Lung (tissue), 12 donors: Measurements from ENCODE around the gene SLC26A9. TPM values are rescaled to one million over a fixed set of nuclear protein-coding genes. Genes with fewer than 3 reads are reported as not detected.

ENCODE experiments used
- ATAC-seq: fragments of 200-7000 bp; cut with Tn5 transposase; one replicate; pipeline ENCODE4 v1.9.1; 2020; ENCODE audit warnings: moderate number of reproducible peaks; ENCODE audit not compliant: insufficient read depth, low FRiP score
- DNase-seq, 3 donors: peaks; one replicate each; pipeline ENCODE4 v3.0.0-alpha.2; 2013 to 2017
- H3K27ac ChIP-seq, 2 donors: one replicate each; pipeline ENCODE4 v1.5.1; 2013; ENCODE audit warnings: mild to moderate bottlenecking in 2 of 2, moderate library complexity in 2 of 2, control low read depth in 1 of 2, inconsistent platforms in 1 of 2, low read depth in 1 of 2, low read length in 1 of 2
- H3K27me3 ChIP-seq, 3 donors: one replicate each; pipeline ENCODE4 v1.5.1; 2013; ENCODE audit warnings: low read length in 2 of 3; ENCODE audit not compliant: control insufficient read depth in 3 of 3, insufficient read depth in 3 of 3
- H3K36me3 ChIP-seq, 4 donors: one replicate each; pipeline ENCODE4 v1.5.1; 2013; ENCODE audit warnings: low read length in 4 of 4, mild to moderate bottlenecking in 1 of 4, moderate library complexity in 1 of 4; ENCODE audit not compliant: control insufficient read depth in 4 of 4, insufficient read depth in 4 of 4
- H3K4me1 ChIP-seq, 5 donors: one replicate each; pipeline ENCODE4 v1.5.1; 2013; ENCODE audit warnings: low read length in 5 of 5, mild to moderate bottlenecking in 2 of 5, moderate library complexity in 1 of 5; ENCODE audit not compliant: control insufficient read depth in 5 of 5, insufficient read depth in 5 of 5
- H3K4me3 ChIP-seq: one replicate; pipeline ENCODE4 v1.5.1; 2013; ENCODE audit warnings: mild to moderate bottlenecking, control low read depth, moderate library complexity
- H3K9ac ChIP-seq, 2 donors: one replicate each; pipeline ENCODE4 v1.5.1; 2013; ENCODE audit warnings: low read length in 2 of 2, control low read depth in 1 of 2; ENCODE audit not compliant: insufficient read depth in 1 of 2
- H3K9me3 ChIP-seq, 4 donors: one replicate each; pipeline ENCODE4 v1.5.1; 2013; ENCODE audit warnings: low read length in 3 of 4, mild to moderate bottlenecking in 1 of 4, moderate library complexity in 1 of 4; ENCODE audit not compliant: control insufficient read depth in 4 of 4, insufficient read depth in 3 of 4
- CTCF ChIP-seq: IDR thresholded peaks from 2 replicates; pipeline ENCODE4 v1.5.1; 2012; ENCODE audit warnings: mild to moderate bottlenecking; ENCODE audit errors: control extremely low read depth, extremely low read depth
- WGBS, 2 donors: extraction: QIAGEN DNeasy Blood & Tissue Kit; methylation state at CpG; one replicate each; pipeline ENCODE4 v1.1.7; 2013; 5-methylcytosine and 5-hydroxymethylcytosine counted together
- polyA plus RNA-seq, 2 donors: library from polyadenylated mRNA; stranded (reverse); fragments of 200-250 nt; gene quantifications; one replicate each; pipeline ENCODE4 v1.2.1, GENCODE V29; 2013
- total RNA-seq, 2 donors: library from RNA; depleted of rRNA in 1 of 2; stranded (reverse); fragments of >200 nt in 1 of 2; gene quantifications; one replicate each; pipeline ENCODE4 v1.2.1, GENCODE V29; 2014 to 2021
- donor health status: control.
- donor health status: control.
- donor health status: Bipolar disorder and iron deficiency.
- donor health status: healthy.
- donor health status: DM: yes; HTN: yes; CAD: no.

SLC26A9 gene
- total and polyA plus RNA-seq, 4 donors: 0.14 to 30.3 (median 15.8) TPM

GRCh38 chr1:205924460-205924790 lies 18.8 kb downstream of the SLC26A9 start:
- H3K36me3 ChIP-seq: no peaks in the 10 kb centered on the region
- no peak for ATAC-seq
- peaks cover 0 to 13% (median 7%) of the 10 kb centered on the region in 5 donors for H3K4me1 ChIP-seq
- TF ChIP-seq CTCF: no peak
- no peaks in the 10 kb centered on the region for H3K27me3 ChIP-seq
- no peak overlapping the region for H3K27ac ChIP-seq
- no peak for DNase-seq
- no peak overlapping the region for H3K9ac ChIP-seq
- no peak overlapping the region for H3K4me3 ChIP-seq
- no peaks in the 10 kb centered on the region for H3K9me3 ChIP-seq

DNA sequence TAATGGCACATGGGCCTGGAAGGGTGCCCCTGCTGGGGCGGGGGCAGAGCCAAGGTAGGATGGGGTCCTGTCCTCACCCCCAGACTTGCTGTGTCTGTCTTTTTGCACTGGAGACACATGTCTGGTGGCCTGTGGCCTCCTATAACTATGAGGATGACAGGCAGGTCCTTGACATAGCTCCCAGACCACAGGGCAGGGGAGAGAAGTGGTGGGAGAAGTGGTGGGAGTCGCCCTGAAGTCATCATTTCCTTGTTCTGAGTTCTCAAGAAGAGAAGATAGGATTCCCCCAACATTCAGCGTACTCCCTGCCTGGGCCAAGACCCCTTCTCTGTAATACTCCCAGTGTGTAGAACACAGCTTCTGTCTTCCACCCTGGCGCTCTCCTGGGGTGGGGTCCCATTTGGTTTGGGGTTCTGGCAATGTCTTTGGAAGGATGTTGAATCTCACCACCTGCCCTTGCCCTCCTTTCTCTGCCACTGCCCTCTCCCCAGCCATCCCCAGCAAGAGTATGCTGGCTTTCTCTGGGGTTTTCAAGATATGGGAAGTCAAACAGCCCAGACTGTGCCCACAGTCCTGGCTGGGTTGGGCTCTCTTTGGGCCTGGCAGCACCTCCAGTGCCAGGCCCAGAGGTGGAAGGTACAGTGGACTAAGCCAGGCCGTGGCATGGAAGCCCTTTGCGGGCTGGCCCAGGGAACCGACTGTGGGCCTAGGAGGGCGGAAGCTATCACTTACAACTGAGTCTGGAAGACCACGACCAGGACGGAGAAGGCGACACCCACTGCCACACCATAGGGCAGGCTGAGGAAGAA lies 19.4 kb downstream of the SLC26A9 start:
- H3K27ac ChIP-seq: no peak overlapping the region
- peaks cover 0 to 13% (median 9%) of the 10 kb centered on the region in 5 donors for H3K4me1 ChIP-seq
- 88 to 91% methylated on average over 11 of the region's 11 CpGs for WGBS, 2 donors
- no peak for DNase-seq
- ATAC-seq: no peak
- no peaks in the 10 kb centered on the region for H3K9me3 ChIP-seq
- H3K36me3 ChIP-seq: no peaks in the 10 kb centered on the region
- H3K4me3 ChIP-seq: no peak overlapping the region
- no peak overlapping the region for H3K9ac ChIP-seq
- H3K27me3 ChIP-seq: no peaks in the 10 kb centered on the region
- no peak for TF ChIP-seq CTCF

DNA sequence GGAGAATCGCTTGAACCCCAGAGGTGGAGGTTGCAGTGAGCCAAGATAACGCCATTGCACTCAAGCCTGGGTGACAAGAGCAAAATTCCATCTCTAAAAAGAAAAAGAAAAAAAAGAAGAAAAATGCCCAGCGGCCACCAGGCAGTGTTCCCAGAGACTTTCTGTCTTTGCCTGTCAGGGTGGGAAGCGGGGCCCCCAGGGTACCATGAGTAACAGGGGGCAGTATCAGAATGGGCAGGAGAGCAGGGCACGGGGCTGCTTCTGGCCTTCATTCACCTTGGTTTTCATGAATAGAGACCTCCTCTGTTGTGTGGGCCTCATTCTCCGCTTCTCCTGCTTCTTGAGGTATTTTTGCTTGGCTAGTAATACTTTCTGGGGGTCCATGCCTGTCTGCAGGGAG lies 20.4 kb downstream of the SLC26A9 start:
- H3K9ac ChIP-seq: no peak overlapping the region
- WGBS, 2 donors: 80 to 95% methylated on average over 6 of the region's 6 CpGs
- no peak overlapping the region for H3K27ac ChIP-seq
- H3K4me1 ChIP-seq: peaks cover 0 to 13% (median 9%) of the 10 kb centered on the region in 5 donors
- H3K36me3 ChIP-seq: no peaks in the 10 kb centered on the region
- TF ChIP-seq CTCF: no peak
- DNase-seq (no peak), ATAC-seq (no peak)
- no peaks in the 10 kb centered on the region for H3K27me3 ChIP-seq
- no peaks in the 10 kb centered on the region for H3K9me3 ChIP-seq
- H3K4me3 ChIP-seq: no peak overlapping the region

DNA sequence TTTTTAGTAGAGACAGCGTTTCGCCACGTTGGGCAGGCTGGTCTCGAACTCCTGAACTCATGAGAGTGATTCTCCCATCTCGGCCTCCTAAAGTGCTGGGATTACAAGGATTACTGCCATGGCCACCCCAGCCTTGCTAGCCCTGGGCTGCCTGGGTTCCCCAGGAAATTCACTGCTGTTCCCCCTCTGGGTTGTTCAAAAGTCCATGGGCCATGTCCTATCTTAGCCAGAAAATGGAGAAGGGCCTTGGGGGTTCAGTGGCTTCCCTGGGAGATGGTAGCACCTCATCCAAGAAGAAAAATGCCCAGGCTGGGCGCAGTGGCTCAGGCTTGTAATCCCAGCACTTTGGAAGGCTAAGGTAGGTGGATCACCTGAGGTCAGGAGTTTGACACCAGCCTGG lies 20.9 kb downstream of the SLC26A9 start:
- DNase-seq (peak in 1 of 3 donors; percentile 2), ATAC-seq (no peak)
- Histone ChIP-seq H3K36me3 (no peaks in the 10 kb centered on the region), H3K9me3 (no peaks in the 10 kb centered on the region), H3K4me1 (peaks cover 0 to 13% (median 9%) of the 10 kb centered on the region in 5 donors), H3K27ac (no peak overlapping the region), H3K9ac (no peak overlapping the region), H3K27me3 (no peaks in the 10 kb centered on the region), H3K4me3 (no peak overlapping the region)
- no peak for TF ChIP-seq CTCF
- 95 to 98% methylated on average over 6 of the region's 6 CpGs for WGBS, 2 donors
